Vagina (tissue), 2 donors: Measurements from ENCODE around the gene USP17L13.
"Not testable (repeated sequence)": the region's sequence is repeated elsewhere in the genome, so short reads cannot be mapped to it uniquely, and the experiment has no call there.

Source experiments
- POLR2A ChIP-seq, 2 donors: fragments of 450-650 bp; IDR thresholded peaks; one replicate each; pipeline ENCODE4 v1.6.1; 2017; ENCODE audit warnings: antibody characterized with exemption in 2 of 2, mild to moderate bottlenecking in 2 of 2, moderate library complexity in 2 of 2
- TF ChIP-seq, protein P1 (sequence below), 3 experiments: fragments of 450-650 bp in 2 of 3; fragments of 200-600 bp in 1 of 3; sonication (generic) in 1 of 3; IDR thresholded peaks; one replicate each; pipeline ENCODE4 v1.5.1; 2017 to 2019; ENCODE audit warnings: antibody characterized with exemption in 3 of 3, mild to moderate bottlenecking in 2 of 3, moderate library complexity in 2 of 3

DNA sequence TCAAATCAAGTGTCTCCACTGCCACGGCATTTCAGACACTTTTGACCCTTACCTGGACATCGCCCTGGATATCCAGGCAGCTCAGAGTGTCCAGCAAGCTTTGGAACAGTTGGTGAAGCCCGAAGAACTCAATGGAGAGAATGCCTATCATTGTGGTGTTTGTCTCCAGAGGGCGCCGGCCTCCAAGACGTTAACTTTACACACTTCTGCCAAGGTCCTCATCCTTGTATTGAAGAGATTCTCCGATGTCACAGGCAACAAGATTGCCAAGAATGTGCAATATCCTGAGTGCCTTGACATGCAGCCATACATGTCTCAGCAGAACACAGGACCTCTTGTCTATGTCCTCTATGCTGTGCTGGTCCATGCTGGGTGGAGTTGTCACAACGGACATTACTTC lies 5.6 kb downstream of the USP17L13 start:
- TF ChIP-seq, protein P1, sequence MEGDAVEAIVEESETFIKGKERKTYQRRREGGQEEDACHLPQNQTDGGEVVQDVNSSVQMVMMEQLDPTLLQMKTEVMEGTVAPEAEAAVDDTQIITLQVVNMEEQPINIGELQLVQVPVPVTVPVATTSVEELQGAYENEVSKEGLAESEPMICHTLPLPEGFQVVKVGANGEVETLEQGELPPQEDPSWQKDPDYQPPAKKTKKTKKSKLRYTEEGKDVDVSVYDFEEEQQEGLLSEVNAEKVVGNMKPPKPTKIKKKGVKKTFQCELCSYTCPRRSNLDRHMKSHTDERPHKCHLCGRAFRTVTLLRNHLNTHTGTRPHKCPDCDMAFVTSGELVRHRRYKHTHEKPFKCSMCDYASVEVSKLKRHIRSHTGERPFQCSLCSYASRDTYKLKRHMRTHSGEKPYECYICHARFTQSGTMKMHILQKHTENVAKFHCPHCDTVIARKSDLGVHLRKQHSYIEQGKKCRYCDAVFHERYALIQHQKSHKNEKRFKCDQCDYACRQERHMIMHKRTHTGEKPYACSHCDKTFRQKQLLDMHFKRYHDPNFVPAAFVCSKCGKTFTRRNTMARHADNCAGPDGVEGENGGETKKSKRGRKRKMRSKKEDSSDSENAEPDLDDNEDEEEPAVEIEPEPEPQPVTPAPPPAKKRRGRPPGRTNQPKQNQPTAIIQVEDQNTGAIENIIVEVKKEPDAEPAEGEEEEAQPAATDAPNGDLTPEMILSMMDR (IDR thresholded peaks at IDR 0.05) = not testable (repeated sequence)
- TF ChIP-seq POLR2A (IDR thresholded peaks at IDR 0.05) = not testable (repeated sequence)
